ENCODE results near the gene CDC42BPG. TPM values are rescaled to one million over a fixed set of nuclear protein-coding genes. Genes with fewer than 3 reads are reported as not detected.

The CDC42BPG gene
- total and polyA plus RNA-seq, 3 experiments from 2014 or later = 0.52 to 2.3 (median 0.66) TPM

DNA sequence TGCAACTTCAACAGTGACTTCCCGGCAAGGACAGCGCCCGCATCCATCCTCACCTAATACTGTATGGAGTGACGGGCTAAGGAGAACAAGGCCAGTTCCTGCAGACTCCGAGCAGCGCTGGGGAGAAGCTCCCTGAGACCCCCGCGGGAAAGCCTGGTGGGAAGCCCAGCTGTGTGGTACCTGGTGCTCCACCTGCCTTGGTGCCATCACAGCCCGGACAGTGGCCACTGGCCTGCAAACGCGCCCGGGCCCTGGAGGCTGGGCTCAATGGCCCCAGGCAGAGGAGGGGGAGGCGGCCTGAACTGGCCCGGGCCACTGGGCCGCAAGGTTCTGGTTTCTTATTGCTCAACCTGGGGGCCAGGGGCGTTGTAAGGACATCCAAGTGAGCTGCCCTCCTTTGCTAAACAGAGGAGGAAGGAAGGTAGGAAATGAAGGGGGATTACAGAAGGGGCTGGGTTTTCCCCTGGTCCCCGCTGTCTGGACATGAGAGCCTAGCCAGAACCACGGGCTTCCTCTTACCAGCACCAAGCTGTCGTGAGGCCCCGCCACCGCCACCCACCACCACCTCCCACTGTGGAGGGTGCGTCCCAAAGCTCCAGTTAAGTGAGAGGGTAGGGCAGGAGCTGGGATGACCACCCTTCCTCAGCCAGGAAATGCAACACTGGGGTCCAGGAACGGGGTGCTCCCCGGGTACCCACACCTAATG is 8.5 kb upstream of the CDC42BPG start:
- no peaks in the 10 kb centered on the region for H3K27me3 Mint-ChIP-seq
- peak overlapping the region; percentile 24 to 85 (median 69) for H3K4me3 Mint-ChIP-seq
- ChIA-PET CTCF (interaction anchor here (0.7 to 32.1 kb wide), 3 partner anchors 8 to 33 kb away, joined by 3 to 1256 read pairs (median 318); partner anchors contain the start of genes CDC42BPG and EHD1), POLR2A (interaction anchor here (0.6 to 24.3 kb wide), 6 partner anchors 9 to 87 kb away, joined by 3 to 569 read pairs (median 6); partner anchors contain the start of genes CDC42BPG and EHD1)
- H3K4me1 ChIP-seq (ENCODE audit: insufficient read depth, low read length) = peaks cover 93% of the 10 kb centered on the region
- peaks cover 15% of the 10 kb centered on the region for H3K36me3 ChIP-seq (ENCODE audit: insufficient read depth, low read length)
- peak overlapping the region; percentile 35 for H3K27ac ChIP-seq (ENCODE audit: low read depth, low read length)
- peak in 2 of 5 donors; percentile 29 to 49 for DNase-seq
- peaks cover 83 to 96% (median 94%) of the 10 kb centered on the region in 3 donors for H3K4me1 Mint-ChIP-seq
- no peaks in the 10 kb centered on the region for H3K9me3 Mint-ChIP-seq
- H3K36me3 Mint-ChIP-seq = peaks cover 3 to 56% (median 9%) of the 10 kb centered on the region in 3 donors
- H3K9me3 ChIP-seq (ENCODE audit: low read length) = no peaks in the 10 kb centered on the region
- H3K27me3 ChIP-seq (ENCODE audit: insufficient read depth, low read length, poor library complexity, severe bottlenecking) = no peaks in the 10 kb centered on the region
- H3K4me3 ChIP-seq (ENCODE audit: low read length) = peak overlapping the region; percentile 37
- H3K27ac Mint-ChIP-seq = peak overlapping the region; percentile 91 to 100 (median 95)

DNA sequence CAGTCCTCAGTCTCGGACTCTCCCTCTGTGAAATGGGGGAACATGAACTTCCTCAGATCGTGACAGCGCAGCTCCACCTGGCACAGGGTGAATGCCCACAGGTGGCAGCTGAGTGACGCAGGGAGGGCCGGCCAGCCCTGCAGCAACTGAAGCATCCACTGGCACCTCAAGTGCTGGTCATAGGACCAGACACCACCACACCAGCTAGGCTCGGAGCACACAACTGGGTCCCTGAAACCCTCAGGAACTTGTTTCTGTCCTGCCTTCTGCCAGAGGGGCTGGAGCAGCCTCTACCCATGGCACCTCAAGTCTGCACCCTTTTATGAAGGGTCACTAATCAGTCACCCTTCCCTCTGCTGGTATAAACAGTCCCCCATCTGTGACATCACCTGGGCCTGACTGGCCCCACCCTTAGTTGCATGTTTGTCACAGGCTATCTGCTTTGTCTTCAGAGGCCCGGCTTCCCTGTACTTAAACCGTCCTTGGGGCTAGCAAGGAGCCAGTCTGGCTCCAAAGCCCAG is 7.4 kb upstream of the CDC42BPG start:
- Mint-ChIP-seq H3K9me3 (no peaks in the 10 kb centered on the region), H3K36me3 (peaks cover 3 to 51% (median 9%) of the 10 kb centered on the region in 3 donors), H3K4me1 (peaks cover 84 to 97% (median 96%) of the 10 kb centered on the region in 3 donors), H3K27ac (peak overlapping the region; percentile 91 to 100 (median 95)), H3K27me3 (no peaks in the 10 kb centered on the region), H3K4me3 (peak overlapping the region; percentile 50 to 84 (median 68))
- peak in 2 of 5 donors; percentile 29 for DNase-seq
- Histone ChIP-seq H3K4me1 (ENCODE audit: insufficient read depth, low read length) (peaks cover 93% of the 10 kb centered on the region), H3K9me3 (ENCODE audit: low read length) (no peaks in the 10 kb centered on the region), H3K27me3 (ENCODE audit: insufficient read depth, low read length, poor library complexity, severe bottlenecking) (no peaks in the 10 kb centered on the region), H3K27ac (ENCODE audit: low read depth, low read length) (peak overlapping the region; percentile 35), H3K4me3 (ENCODE audit: low read length) (peak overlapping the region; percentile 34), H3K36me3 (ENCODE audit: insufficient read depth, low read length) (peaks cover 11% of the 10 kb centered on the region)
- ChIA-PET CTCF (interaction anchor here (15.6 to 32.1 kb wide), 2 partner anchors 12 to 34 kb away, joined by 318 to 1256 read pairs; partner anchors contain the start of gene EHD1), POLR2A (interaction anchor here (0.8 to 24.3 kb wide), 4 partner anchors 14 to 266 kb away, joined by 3 to 569 read pairs (median 108); partner anchors contain the start of genes EHD1, SF1 and ZNHIT2)

DNA sequence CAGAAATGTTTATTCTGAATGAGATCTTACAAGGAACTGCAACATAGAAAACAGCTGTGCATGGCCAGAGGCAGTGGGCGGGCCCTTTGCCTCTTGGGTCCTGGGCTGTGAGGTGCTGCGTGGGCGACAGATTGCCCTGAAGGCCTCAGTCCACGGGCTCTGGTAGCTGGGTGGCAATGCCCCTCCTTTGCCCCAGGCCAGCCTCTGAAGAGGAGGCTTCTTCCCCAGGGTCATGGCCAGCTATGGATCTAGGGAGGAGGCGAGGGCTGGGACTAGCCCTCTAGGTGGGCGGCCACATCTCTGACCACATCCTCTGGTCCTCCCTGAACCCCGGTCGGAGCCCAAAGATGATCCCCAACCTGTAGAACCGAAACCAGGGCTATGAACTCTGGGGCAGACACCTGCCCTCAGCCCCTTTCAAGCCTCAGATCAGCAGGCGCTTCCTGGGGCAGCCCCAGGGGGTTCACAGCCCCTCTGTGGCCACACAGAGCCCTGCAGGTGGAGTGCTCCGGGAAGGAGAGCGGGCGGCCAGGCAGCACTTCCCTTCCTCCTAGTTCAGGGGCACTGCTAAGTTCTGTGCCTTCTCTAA is 6.6 kb upstream of the CDC42BPG start:
- Histone ChIP-seq H3K27me3 (ENCODE audit: insufficient read depth, low read length, poor library complexity, severe bottlenecking) (no peaks in the 10 kb centered on the region), H3K27ac (ENCODE audit: low read depth, low read length) (peak overlapping the region; percentile 35), H3K4me3 (ENCODE audit: low read length) (no peak overlapping the region), H3K4me1 (ENCODE audit: insufficient read depth, low read length) (peaks cover 86% of the 10 kb centered on the region), H3K36me3 (ENCODE audit: insufficient read depth, low read length) (peaks cover 5% of the 10 kb centered on the region), H3K9me3 (ENCODE audit: low read length) (no peaks in the 10 kb centered on the region)
- peak overlapping the region; percentile 91 to 100 (median 95) for H3K27ac Mint-ChIP-seq
- DNase-seq = peak; percentile 56 to 74 (median 65)
- no peaks in the 10 kb centered on the region for H3K9me3 Mint-ChIP-seq
- H3K36me3 Mint-ChIP-seq = peaks cover 3 to 42% (median 9%) of the 10 kb centered on the region in 3 donors
- peaks cover 76 to 90% (median 89%) of the 10 kb centered on the region in 3 donors for H3K4me1 Mint-ChIP-seq
- H3K4me3 Mint-ChIP-seq = peak overlapping the region in 6 of 7 donors; percentile 29 to 88 (median 68)
- ChIA-PET CTCF (interaction anchor here (1.0 to 32.1 kb wide), 4 partner anchors 12 to 72 kb away, joined by 3 to 1256 read pairs (median 160); partner anchors contain the start of genes ATG2A, EHD1 and SF1), POLR2A (interaction anchor here (0.7 to 24.3 kb wide), 6 partner anchors 8 to 72 kb away, joined by 3 to 569 read pairs (median 16); partner anchors contain the start of genes EHD1 and SF1)
- H3K27me3 Mint-ChIP-seq = no peaks in the 10 kb centered on the region

- peaks cover 0 to 30% (median 0%) of the 10 kb centered on the region in 3 donors for H3K36me3 Mint-ChIP-seq
- ChIA-PET POLR2A (interaction anchor here (1.1 to 24.3 kb wide), 6 partner anchors 9 to 45 kb away, joined by 3 to 569 read pairs (median 24); partner anchors contain the start of gene EHD1), CTCF (interaction anchor here (0.8 to 32.1 kb wide), 7 partner anchors 14 to 261 kb away, joined by 3 to 1256 read pairs (median 4); partner anchors contain the start of genes ARL2, EHD1, MAP4K2 and RASGRP2)
- H3K27me3 ChIP-seq (ENCODE audit: insufficient read depth, low read length, poor library complexity, severe bottlenecking) = no peaks in the 10 kb centered on the region
- peak overlapping the region; percentile 45 to 100 (median 82) for H3K27ac Mint-ChIP-seq
- no peaks in the 10 kb centered on the region for H3K27me3 Mint-ChIP-seq
- H3K36me3 ChIP-seq (ENCODE audit: insufficient read depth, low read length) = peaks cover 5% of the 10 kb centered on the region
- H3K4me1 ChIP-seq (ENCODE audit: insufficient read depth, low read length) = peaks cover 78% of the 10 kb centered on the region
- peak overlapping the region in 3 of 7 donors; percentile 15 to 51 (median 22) for H3K4me3 Mint-ChIP-seq
- H3K27ac ChIP-seq (ENCODE audit: low read depth, low read length) = no peak overlapping the region
- peaks cover 68 to 83% (median 83%) of the 10 kb centered on the region in 3 donors for H3K4me1 Mint-ChIP-seq
- H3K9me3 Mint-ChIP-seq = no peaks in the 10 kb centered on the region
- DNase-seq = no peak
- no peak overlapping the region for H3K4me3 ChIP-seq (ENCODE audit: low read length)
- no peaks in the 10 kb centered on the region for H3K9me3 ChIP-seq (ENCODE audit: low read length)
These were observed 5.3 kb upstream of the CDC42BPG start for GRCh38 chr11:64849598-64850356.

GRCh38 chr11:64848826-64849597 is 4.6 kb upstream of the CDC42BPG start:
- CTCF ChIA-PET = interaction anchor here (0.8 to 32.1 kb wide), 12 partner anchors 9 to 262 kb away, joined by 3 to 1256 read pairs (median 4); partner anchors contain the start of genes ARL2, EHD1, MAP4K2 and RASGRP2
- peak in 2 of 5 donors; percentile 56 to 66 for DNase-seq
- no peaks in the 10 kb centered on the region for H3K9me3 ChIP-seq (ENCODE audit: low read length)
- H3K4me1 ChIP-seq (ENCODE audit: insufficient read depth, low read length) = peaks cover 72% of the 10 kb centered on the region
- no peaks in the 10 kb centered on the region for H3K27me3 ChIP-seq (ENCODE audit: insufficient read depth, low read length, poor library complexity, severe bottlenecking)
- H3K27ac Mint-ChIP-seq = peak overlapping the region in 7 of 8 donors; percentile 82 to 100 (median 88)
- H3K9me3 Mint-ChIP-seq = no peaks in the 10 kb centered on the region
- POLR2A ChIA-PET = interaction anchor here (1.1 to 24.3 kb wide), 8 partner anchors 10 to 75 kb away, joined by 3 to 569 read pairs (median 14); partner anchors contain the start of gene EHD1
- H3K36me3 ChIP-seq (ENCODE audit: insufficient read depth, low read length) = no peaks in the 10 kb centered on the region
- H3K27ac ChIP-seq (ENCODE audit: low read depth, low read length) = no peak overlapping the region
- no peaks in the 10 kb centered on the region for H3K27me3 Mint-ChIP-seq
- H3K4me3 Mint-ChIP-seq = peak overlapping the region in 4 of 7 donors; percentile 17 to 51 (median 34)
- no peak overlapping the region for H3K4me3 ChIP-seq (ENCODE audit: low read length)
- H3K4me1 Mint-ChIP-seq = peaks cover 64 to 77% (median 76%) of the 10 kb centered on the region in 3 donors
- peaks cover 0 to 23% (median 0%) of the 10 kb centered on the region in 3 donors for H3K36me3 Mint-ChIP-seq

DNA sequence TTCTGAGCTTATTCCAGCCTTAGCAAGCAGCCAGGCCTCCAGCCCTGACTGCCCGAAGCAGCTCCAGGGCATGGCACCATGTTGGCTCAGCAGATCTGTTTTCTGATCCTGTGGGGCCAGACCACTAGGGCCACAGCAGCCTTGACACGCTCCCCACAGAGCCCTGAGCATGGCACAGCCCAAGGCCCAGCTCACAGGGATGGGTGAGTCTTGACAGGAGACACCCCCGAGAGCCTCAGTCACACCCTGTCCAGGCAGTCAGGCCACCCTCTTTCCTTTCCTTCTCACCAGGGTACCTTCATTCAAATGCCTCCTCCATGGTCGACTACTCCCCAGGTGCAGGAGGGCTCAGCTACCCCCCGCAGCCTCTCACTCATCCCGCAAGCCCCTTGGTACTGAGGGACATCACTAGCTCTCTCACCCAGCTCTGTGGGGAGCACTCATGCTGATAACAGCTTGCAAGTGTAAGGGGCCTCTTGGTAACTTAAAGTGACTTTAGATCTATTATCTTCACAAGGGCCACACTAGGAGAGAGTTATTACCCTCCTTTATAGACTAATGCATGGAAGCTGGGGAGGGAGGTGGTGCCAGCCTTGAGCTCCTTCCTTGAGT is 3.9 kb upstream of the CDC42BPG start:
- no peak overlapping the region for H3K27ac ChIP-seq (ENCODE audit: low read depth, low read length)
- CTCF ChIA-PET = interaction anchor here (0.8 to 32.1 kb wide), 18 partner anchors 8 to 280 kb away, joined by 3 to 1256 read pairs (median 4); partner anchors contain the start of genes ARL2, EHD1, MAP4K2 and PPP2R5B
- no peaks in the 10 kb centered on the region for H3K27me3 Mint-ChIP-seq
- peaks cover 0 to 16% (median 0%) of the 10 kb centered on the region in 3 donors for H3K36me3 Mint-ChIP-seq
- no peak for DNase-seq
- H3K4me1 ChIP-seq (ENCODE audit: insufficient read depth, low read length) = peaks cover 72% of the 10 kb centered on the region
- no peaks in the 10 kb centered on the region for H3K9me3 ChIP-seq (ENCODE audit: low read length)
- H3K27ac Mint-ChIP-seq = peak overlapping the region; percentile 79 to 100 (median 88)
- H3K9me3 Mint-ChIP-seq = no peaks in the 10 kb centered on the region
- peaks cover 61 to 76% (median 74%) of the 10 kb centered on the region in 3 donors for H3K4me1 Mint-ChIP-seq
- H3K36me3 ChIP-seq (ENCODE audit: insufficient read depth, low read length) = no peaks in the 10 kb centered on the region
- H3K27me3 ChIP-seq (ENCODE audit: insufficient read depth, low read length, poor library complexity, severe bottlenecking) = no peaks in the 10 kb centered on the region
- no peak overlapping the region for H3K4me3 ChIP-seq (ENCODE audit: low read length)
- peak overlapping the region in 4 of 7 donors; percentile 15 to 44 (median 26) for H3K4me3 Mint-ChIP-seq
- POLR2A ChIA-PET = interaction anchor here (0.9 to 24.3 kb wide), 8 partner anchors 11 to 104 kb away, joined by 3 to 569 read pairs (median 14); partner anchors contain the start of gene EHD1

Measured in CD8-positive, alpha-beta memory T cell (primary cell).